HG03439 (cell line): Measurements from ENCODE around the gene CISH.

ENCODE experiments used
- ATAC-seq: cut with Tn5 transposase; IDR thresholded peaks from one replicate; pipeline ENCODE4 v1.9.1; 2021; ENCODE audit warnings: mild to moderate bottlenecking, moderate library complexity; ENCODE audit not compliant: unreplicated experiment

The CISH gene, protein sequence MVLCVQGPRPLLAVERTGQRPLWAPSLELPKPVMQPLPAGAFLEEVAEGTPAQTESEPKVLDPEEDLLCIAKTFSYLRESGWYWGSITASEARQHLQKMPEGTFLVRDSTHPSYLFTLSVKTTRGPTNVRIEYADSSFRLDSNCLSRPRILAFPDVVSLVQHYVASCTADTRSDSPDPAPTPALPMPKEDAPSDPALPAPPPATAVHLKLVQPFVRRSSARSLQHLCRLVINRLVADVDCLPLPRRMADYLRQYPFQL

DNA sequence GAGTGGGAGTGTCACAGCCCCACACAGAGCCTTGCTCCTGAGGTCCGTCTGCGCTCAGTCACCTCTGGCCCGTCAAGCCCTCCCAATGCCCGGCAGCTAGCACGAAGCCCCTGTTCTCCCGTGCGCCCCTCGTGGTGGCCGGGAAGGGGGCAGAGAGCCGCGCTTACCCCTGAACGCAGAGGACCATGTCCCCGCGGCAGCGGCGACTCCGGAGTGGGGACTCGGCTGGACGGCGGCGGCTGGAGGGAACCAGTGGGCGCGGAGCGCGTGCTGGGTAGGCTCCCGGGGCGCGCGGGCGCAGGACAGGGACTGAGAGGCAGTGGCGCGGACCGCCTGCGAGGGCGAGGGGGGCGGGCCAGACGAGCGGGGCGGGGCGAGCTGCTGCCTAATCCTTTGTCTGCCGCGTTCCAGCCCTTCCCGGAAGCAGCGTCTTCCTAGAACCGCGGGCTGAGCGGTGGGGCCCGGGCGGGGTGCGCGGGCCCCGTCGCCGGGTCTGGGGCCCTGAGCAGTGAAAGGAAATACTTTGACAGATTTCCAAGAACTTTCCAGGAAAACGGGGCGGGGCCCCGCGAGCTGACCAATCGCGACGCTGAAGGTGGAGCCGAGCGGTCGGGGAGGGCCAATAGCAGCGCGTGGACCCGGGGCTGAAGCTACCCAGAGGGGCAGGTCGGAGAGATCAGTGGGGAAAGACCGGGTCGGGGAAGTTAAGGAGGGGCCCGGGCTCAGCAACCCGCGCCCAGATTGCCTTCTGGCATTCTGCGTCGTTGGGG, at the start of gene CISH:
CISH (minus strand) TSS at position 311 of the 770 bp plus-strand sequence; CDS start at position 187, 124 bp downstream.
- peak; percentile 65 for ATAC-seq

DNA sequence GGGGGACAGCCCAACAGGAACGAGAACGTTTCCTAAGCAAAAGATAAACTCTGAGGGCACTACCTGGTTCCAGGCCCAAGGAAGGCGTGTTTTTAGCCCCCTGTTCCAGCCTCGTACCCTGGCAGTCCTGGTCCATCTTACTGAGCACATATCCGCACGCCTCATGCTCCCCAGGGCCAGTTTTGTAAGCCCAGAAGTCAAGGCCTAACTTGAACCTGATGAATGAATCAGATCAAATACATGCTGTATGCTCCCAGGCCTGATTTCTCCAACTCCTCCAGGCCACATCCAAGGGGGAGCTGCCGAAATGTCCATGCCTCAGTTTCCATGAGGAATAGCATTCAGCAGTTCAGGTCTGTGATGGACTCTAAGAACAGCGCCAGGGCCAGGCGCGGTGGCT, 48.8 kb upstream of the CISH start:
- ATAC-seq, result no peak

DNA sequence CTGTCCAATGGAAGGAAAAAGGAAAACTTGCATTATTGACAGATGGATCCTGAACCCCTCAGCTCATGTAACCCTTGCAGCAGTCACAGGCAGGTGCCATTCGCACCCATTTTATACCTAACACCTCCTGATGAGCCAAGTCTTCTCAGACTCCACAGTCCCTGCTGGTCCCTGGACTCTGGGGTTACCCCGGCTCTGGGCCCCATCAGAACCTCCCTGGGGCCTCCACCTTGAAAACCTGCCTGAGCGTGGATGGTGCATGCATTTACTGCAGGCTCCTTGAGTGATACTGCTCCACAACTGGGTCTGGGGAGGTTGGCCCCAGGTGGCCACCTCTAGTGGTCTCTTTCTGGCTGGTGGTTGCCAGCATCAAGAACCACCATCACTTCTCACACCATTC, 47.3 kb upstream of the CISH start:
- no peak for ATAC-seq

DNA sequence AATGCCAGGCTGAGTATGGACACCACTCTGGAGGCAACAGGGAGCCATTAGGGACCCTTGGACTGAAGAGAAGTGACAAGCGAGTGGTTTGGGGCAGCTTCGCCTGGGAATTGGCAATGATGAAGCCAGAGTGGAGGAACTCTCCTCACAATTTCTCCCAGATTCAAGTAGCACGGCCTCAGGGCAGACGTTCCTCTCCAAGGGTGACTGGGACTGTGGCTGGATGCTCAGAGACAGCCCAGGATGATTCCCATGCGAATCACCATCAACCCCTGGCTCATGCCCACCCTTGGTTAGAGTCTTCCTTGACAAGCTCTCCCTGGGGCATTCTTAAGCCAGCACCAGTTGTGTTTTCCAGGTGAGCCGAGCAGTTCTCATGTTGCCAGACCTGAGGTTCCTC, 46.8 kb upstream of the CISH start:
- ATAC-seq, result no peak

DNA sequence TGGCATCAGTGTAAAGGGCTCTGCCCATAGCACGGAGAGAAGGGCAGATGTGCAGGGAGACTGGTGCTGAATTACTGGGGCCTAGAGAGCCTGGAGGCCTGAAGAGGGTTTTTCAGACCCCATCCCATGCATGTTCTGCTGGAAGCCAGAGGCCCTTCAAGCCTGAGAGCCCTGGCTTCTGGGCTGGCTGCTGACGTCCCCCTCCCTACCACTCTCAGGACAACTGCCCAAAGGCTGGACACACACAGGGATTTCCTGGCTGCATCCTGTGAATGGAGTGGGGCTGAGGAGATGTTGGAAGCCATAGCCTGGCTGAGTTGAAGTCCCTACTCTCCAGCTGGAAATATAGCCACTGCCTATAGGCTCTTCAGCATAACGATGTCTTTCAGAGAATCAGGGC, 46.2 kb upstream of the CISH start:
- ATAC-seq, result no peak

DNA sequence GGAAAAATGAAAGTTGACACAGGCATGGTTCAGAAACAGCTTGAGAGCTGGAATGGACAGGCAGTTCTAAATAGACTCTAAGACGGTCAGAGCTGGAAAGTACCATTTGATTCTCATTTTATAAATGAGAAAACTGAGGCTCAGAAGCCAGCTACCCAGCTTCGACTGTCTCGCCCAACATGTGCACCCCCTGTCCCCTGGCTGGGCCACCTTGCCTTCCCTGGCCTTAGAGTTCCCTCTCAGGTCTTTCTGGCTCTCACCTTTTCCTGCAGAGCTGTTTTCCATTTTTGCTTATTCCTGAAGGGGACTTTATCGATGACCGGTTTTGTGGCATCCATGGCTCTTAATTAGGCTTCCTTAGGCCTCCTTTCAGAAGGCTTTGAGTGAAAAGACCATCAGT, 45.8 kb upstream of the CISH start:
- no peak for ATAC-seq

- ATAC-seq, result no peak
Measured at GRCh38 chr3:50656417-50657195, 45.0 kb upstream of the CISH start.

GRCh38 chr3:50655009-50655830, 43.6 kb upstream of the CISH start:
- no peak for ATAC-seq

DNA sequence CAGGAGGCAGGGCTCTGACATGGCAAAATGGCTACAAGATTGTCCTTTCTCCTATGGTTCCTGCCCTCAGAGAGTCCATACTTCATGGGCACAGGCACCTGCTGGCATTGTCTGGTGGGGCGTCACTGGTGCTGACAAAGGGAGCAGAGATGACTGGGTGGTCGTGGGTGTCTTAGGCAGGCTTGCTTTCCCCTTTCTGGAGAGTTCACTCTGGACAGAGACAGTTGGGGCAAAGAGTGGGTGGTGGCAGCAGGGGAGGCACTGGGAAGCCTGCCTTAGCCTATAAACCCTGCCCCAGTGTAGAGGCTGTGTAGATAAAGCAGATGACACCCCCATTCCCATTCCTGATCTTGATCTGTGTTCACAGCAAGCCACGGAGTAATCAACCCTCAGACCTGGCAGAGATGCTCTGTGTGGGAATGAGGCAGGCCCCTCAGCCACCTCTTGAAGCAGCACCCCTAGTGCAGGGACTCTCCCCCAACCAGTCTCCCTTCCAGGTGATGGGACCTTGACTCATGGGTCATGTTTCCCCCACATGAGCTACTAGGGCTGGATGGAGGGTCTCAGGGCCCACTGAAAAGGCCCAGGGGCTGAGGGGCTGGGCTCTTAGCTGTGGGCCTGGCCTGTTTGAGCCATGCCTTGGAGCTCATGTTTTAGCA, 42.5 kb upstream of the CISH start:
- ATAC-seq, result no peak

- no peak for ATAC-seq
Measured at GRCh38 chr3:50652709-50653108, 41.1 kb upstream of the CISH start.

- ATAC-seq, result no peak
Measured at GRCh38 chr3:50651920-50652529, 40.5 kb upstream of the CISH start.

DNA sequence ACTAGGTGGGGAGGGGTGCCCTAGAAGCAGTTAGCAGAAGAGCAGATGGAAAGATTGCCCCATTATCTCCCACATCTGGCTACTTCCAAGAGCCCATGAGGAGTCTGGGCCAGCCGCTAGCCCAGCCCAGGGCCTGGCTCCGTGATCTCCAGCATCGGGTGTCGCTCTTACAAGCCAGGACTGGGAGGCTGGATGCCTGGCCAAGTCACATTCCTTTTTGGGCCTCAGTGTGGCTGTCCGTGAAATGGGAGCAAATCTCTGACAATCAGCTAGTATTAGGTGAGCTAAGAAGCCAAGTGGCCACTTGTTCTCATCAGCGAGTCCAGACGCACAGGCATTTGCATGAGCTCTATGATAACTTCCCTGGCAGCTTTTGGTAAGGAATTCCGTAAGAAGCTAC, 39.9 kb upstream of the CISH start:
- no peak for ATAC-seq

- no peak for ATAC-seq
Measured at GRCh38 chr3:50650018-50650417, 38.4 kb upstream of the CISH start.

DNA sequence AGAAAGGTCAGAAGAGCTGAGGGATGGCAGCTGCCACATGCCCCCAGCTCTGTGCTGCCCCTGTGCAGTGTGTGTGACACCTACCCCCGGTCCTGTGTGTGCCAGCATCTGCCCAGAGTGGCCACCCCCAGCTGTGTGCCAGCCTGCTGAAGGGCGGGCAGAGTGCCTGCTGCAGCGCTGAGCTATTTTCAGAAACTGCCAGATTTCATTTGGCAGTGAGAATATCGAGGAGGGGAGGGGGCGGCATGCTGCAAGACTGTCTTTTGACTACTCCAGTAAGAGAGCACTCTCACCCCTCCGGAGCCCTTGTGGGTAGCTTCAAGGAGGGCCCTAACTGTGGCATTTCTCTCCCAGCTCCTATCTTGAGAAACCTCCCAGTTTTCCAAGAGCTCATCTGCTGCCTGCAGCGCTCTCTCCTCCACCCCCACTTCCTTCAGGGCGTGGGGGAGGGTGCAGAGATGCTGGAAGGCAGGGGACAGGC, 37.9 kb upstream of the CISH start:
- ATAC-seq, result no peak

GRCh38 chr3:50648944-50649343, 37.4 kb upstream of the CISH start:
- no peak for ATAC-seq

DNA sequence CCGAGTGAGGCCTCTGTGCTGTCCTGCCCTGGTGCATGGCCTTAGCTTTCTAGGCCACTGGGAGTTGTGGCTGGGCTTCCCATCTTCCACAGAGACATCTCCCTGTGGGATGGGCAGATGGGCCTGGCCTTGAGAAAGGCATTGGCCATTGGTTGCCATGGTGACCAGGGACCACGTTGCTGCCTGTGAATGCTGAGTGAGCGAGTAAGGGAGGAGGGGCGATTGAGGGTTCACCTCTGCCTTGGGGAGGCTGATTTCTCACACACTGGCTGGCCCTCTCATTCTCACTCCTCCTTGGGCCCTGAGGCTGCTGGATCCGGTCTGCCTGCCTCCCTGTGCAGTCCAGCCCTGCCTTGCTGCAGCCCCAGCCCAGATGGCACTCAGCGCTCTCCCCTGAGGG, 36.7 kb upstream of the CISH start:
- no peak for ATAC-seq

DNA sequence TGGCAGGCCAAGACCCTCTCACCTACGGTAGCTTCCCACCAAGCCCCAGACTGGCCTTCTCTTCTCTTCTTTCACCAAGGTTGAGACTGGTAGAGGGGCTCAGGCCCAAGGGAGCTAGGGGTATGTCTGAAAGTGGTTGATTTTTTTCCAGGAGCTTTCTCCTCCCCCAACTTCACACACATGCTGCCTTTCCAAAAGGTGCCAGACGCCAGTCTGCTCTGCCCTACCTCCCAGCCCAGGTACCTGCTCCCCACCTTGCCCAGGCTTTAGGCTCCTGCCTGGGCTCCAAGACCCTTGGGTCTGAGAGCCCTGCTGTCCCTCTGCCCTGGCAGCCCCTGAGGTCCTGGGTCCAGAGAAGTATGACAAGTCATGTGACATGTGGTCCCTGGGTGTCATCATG, 33.8 kb upstream of the CISH start:
- no peak for ATAC-seq

DNA sequence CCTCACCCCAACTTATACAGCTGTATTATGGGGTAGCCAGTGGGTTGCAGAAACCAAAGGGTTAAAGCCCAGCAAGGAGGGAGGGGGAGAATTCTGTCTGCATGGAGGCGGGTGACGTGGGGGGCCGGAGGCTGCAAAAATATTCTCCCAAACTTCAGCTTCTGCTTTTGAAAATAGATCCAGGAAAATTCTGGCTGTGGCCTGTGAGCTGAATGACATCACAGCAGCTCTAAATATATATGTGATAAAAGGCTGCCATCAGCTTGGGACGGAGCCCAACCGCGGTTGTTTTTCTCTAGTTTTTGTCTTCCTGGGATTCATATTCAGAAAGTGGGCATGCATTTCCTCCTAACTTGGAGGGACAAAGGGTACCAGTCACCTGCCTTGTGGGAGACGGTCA, 33.0 kb upstream of the CISH start:
- ATAC-seq, result no peak

GRCh38 chr3:50642382-50642781, 30.8 kb upstream of the CISH start:
- no peak for ATAC-seq

- ATAC-seq, result no peak
Measured at GRCh38 chr3:50639055-50639494, 27.5 kb upstream of the CISH start.
